ENCODE data around the gene SCN2B.
"Not testable (repeated sequence)": the region's sequence is repeated elsewhere in the genome, so short reads cannot be mapped to it uniquely, and the experiment has no call there.

SCN2B gene

GRCh38 chr11:118206391-118207031, 30.1 kb upstream of the SCN2B start:
- DNase-seq, result no peak

GRCh38 chr11:118205606-118206378, 29.4 kb upstream of the SCN2B start:
- no peak for DNase-seq

- DNase-seq, result no peak
These were observed 26.4 kb upstream of the SCN2B start for GRCh38 chr11:118202599-118203422.

- DNase-seq, result no peak
These were observed 25.5 kb upstream of the SCN2B start for GRCh38 chr11:118201966-118202365.

- DNase-seq, result no peak
These were observed 24.7 kb upstream of the SCN2B start for GRCh38 chr11:118200901-118201680.

GRCh38 chr11:118200497-118200896, 24.1 kb upstream of the SCN2B start:
- DNase-seq, result no peak

- DNase-seq, result no peak
These were observed 22.7 kb upstream of the SCN2B start for GRCh38 chr11:118199135-118199534.

- DNase-seq, result no peak
These were observed 21.9 kb upstream of the SCN2B start for GRCh38 chr11:118198370-118198769.

- DNase-seq, result no peak
These were observed 18.6 kb upstream of the SCN2B start for GRCh38 chr11:118194835-118195627.

GRCh38 chr11:118193910-118194566, 17.6 kb upstream of the SCN2B start:
- no peak for DNase-seq

- DNase-seq, result not testable (repeated sequence)
These were observed 16.4 kb upstream of the SCN2B start for GRCh38 chr11:118192817-118193216.

GRCh38 chr11:118190942-118191506, 14.6 kb upstream of the SCN2B start:
- DNase-seq, result not testable (repeated sequence)

GRCh38 chr11:118186346-118187107, 10.1 kb upstream of the SCN2B start:
- no peak for DNase-seq

- DNase-seq, result no peak
These were observed 8.5 kb upstream of the SCN2B start for GRCh38 chr11:118184784-118185579.

- DNase-seq, result not testable (repeated sequence)
These were observed 7.3 kb upstream of the SCN2B start for GRCh38 chr11:118183691-118184090.

GRCh38 chr11:118180300-118180703, 3.9 kb upstream of the SCN2B start:
- DNase-seq, result peak; percentile 26

- no peak for DNase-seq
These were observed 317 bp upstream of the SCN2B start for GRCh38 chr11:118176778-118177134.

- DNase-seq, result no peak
These were observed 1.1 kb downstream of the SCN2B start for GRCh38 chr11:118175031-118175992.
